GM18526 (cell line): ENCODE measurements around the gene ZNF770.

Source experiments
- POLR2A ChIP-seq: IDR thresholded peaks from 3 replicates; pipeline ENCODE4 v1.6.1; 2011; ENCODE audit not compliant: insufficient read length; ENCODE audit errors: extremely low read depth

The ZNF770 gene

DNA sequence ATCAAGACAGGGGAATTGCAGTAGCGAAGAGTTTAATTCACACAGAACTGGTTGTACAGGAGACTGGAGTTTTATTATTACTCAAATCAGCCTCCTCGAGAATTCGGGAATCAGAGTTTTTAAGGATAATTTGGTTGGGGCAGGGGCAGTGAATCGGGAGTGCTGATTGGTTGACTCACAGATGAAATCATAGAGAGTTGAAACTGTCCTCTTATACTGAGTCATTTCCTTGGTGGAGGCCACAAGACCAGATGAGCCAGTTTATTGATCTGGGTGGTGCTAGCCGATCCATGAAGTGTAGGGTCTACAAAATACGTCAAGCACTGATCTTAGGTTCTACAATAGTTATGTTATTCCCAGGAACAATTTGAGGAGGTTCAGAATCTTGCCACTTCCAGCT is 5.3 kb upstream of the ZNF770 start:
- no peak for TF ChIP-seq POLR2A

DNA sequence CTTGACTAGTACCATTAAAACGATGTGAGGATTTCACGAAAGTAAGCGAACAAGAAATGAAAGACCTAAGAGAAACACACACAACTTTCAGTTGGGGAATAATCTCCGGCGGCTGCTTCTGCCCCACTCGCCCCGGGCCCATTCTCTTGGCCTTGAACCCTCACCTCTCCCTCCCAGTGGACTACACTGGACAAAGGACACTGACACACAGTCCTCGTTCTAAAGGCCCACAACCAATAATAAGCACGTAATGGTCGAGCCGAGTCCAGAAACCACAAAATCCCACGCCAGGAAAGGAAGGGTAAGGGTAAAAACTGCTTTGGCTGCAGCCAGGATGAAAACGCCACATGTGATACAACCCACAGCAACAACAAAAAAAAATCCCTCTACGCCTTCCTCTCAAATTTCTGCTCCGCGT is 469 bp downstream of the ZNF770 start:
- no peak for TF ChIP-seq POLR2A

DNA sequence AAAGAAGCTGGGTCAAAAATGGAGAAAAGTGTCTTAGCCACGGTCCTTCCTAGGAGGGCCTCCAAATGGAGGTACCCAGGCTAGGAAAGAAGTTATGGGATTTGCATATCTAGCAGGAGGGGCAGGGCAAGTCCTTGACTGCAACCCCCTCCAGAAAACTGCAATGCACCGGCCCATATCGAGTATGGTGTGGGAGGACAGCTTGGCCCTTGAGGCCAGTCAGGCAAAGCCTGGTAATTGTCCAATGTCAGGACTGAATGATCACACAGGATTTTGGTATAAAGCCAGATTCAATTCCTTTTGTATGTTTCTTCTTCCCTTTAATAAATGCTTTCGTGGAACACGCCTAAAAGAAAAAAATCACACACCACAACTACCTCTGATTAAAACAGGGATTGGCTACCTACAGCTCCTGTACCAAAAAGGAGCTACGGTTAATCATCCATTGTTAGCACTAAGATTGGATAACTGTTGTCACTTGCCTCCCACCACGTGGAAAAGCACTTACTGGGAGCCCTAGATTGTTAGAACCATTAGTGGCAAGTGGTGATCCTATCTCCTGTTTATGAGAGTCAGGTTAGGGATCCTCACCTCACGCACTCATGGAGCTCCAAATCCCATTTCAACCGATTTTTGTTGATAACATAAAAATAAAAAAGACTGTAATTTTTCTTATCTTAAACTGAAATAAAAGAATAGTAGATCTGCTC is 1.2 kb downstream of the ZNF770 start:
- no peak for TF ChIP-seq POLR2A

DNA sequence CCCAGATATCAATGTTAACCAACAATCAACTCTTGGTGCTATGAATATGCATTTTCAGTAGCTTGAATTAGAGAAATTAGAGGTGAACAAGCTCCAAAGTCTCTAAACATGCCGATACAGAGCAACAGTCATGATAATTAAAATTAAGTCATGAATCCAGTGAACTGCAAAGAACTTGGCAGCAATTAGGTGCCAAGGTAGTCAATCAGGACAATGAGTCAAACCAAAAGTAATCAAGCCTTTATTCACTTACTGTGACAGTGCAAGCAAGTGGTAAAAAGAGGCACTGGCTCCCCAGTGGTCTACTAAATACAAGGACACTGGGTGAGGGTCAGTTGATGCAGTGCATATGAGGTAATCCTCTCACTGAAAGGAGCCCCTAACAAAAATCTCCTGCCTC is 1.8 kb downstream of the ZNF770 start:
- no peak for TF ChIP-seq POLR2A

DNA sequence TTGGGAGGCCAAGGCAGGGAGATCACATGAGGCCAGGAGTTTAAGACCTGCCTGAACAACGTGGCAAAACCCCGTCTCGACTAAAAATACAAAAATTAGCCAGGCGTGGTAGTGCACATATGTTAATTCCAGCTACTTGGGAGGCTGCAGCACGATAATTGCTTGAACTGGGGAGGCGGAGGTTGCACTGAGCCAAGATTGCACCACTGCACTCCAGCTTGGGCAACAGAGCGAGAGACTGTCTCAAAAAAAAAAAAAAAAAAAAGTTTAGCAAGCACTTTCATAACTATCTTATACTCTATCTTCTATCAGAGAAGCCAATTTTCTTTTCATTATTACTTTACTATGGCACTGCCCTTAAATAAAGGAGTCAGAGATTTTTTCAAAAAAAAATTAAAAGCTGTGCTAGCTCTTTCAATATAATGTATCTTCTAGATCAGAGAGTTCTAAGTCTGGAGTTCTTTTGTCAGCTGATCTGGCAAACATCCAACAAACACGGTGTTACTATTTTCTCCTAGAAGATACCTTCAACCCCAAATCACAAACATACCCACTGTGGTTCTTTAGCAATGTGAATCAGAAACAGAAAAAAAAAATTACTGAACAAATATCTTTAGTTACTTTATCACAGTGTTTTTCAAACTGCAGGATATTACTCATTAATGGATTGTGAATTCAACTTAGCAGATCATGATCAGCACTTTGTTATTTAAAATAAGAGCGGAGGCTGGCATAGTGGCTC is 3.0 kb downstream of the ZNF770 start:
- no peak for TF ChIP-seq POLR2A

DNA sequence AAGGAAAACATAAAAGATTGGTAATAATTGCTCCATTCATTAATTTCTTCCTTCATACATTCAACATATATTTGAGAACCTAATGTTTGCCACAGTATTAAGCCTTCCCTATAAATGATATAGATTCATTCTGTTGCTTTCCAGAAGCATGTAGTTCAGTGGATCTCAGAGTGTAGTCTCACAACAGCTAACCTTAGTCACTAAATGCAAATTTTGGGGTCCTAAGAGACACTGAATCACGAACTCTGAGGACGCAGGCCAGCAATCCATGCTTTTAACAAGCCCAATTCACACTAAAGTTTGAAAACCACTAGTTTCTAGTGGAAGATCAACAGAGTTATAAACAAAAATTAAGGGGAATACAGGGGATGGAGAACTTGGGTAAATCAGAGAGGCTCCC is 11.3 kb downstream of the ZNF770 start:
- TF ChIP-seq POLR2A, result no peak

DNA sequence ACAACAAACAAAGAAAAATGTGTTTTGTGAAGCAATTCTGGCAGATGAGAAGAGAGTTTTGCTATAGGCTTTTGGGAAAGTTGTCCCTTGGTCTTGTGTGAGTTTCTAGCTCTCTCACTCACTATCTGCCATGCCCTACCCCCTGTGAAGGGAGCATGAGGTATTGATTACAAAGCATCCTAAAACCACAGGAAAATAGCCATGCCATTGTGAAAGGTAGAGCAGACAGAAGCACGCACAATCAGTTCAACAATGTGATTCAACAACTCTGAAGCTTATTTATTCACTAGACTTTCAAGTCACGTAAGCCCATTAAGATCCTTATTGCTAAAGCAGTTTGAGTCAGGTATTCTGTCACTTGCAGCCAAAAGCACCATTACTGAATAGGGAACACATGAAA is 12.0 kb downstream of the ZNF770 start:
- TF ChIP-seq POLR2A, result no peak

DNA sequence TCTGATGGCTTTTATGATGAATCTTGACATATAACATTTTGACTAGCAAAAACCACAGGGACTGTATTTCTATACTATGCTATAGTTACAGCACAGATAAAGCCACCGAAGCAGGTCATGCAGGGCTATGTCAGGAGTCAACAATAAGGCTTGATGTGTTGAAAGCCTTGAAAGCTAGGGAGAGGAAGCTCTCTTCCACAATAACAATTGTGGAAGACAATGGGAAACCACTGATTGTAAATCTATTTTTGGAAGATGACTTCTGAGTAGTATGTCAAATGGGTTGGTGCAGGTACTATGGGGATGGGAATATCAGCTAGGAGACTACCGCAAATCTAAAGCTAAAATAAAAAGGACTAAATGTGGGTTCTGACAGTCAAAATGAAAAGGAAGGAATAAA is 14.6 kb downstream of the ZNF770 start:
- no peak for TF ChIP-seq POLR2A

DNA sequence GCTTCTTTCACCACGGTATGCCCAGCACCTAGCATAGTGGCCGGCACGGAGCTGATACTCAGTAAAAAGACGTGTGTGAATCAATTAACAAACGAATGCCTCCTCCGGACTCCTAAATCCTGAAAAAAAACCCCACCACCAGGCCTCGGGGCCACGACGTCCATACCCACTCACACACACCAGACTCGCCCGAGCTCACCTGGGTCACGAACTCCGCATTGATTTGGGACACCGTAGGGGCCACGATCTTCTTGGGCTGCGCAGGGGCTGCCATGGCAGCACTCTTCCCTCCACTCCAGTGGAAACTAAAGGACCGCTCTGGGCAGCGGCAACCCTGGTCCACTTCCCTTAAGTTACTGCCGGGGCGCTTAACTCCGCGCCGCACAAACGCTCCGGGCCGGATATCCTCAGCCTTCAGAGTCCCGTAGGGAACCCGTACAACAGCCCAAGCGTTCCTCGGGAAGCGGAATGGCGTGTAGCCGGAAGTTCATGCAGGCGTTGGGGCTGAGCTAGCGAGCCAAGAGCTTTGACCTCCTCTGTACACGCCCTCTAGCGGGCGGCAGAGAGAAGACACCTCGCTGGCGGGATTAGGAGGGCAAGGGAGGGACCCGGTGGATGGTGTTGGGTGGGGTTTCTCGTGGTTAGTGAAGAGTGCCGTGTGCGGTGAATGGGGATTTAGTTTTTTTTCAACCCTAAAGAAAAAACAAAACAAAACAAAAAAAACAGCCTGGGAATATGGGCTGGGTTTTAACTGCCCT is 18.6 kb downstream of the ZNF770 start, which contains the start of gene AQR:
Gene AQR, minus strand, starts transcription at position 403 of the 758 bp plus-strand sequence. Its CDS starts 129 bp downstream, at position 274.
- TF ChIP-seq POLR2A, result peak; percentile 88

DNA sequence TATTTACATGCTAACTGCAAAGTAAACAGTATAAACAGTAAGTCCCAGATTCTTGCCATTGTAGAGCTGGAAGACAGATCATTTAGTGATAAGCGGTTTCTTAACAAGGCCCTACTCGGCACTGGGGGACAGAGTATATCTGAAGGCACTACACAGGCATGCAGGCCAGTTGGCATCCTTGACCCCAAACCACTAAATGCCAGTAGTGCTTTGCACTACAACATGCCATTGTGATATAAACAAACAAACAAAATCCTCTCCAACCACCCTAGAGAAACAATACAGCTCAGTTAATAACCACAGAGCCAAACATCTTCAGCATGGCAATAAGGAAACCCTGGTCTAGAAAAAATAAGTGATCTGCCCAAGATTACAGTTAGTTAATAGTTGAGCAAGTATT is 23.8 kb downstream of the ZNF770 start:
- no peak for TF ChIP-seq POLR2A

DNA sequence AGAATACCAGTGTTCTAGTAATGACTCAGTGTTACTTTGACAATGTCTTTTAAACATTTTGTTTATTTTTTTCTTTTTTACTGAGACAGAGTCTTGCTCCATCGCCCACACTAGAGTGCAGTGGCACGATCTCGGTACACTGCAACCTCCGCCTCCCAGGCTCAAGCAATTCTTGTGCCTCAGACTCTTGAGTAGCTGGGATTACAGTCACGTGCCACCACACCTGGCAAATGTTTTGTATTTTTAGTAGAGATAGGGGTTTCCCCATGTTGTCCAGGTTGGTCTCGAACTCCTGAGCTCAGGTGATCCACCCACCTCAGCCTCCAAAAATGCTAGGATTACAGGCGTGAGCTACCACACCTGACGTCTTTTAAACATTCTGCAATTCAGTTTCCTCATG is 34.2 kb downstream of the ZNF770 start:
- TF ChIP-seq POLR2A, result no peak

DNA sequence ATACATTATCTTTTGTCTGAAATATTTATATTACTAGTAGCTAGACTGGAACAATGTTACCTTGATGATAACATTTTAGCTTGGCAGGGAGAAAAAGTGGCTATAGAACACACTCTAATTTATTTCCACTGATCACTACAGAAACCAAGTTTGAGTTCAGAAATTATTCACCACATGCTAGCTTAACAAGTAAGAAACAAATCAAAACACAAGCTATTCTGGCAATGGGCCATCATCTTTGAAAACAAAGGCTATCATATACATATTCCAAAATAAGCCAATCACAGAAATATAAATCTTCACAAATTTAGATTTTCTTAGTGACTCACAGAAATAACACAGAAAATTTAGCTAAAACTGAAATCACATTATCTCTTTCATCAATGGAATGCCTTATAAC is 35.6 kb downstream of the ZNF770 start:
- TF ChIP-seq POLR2A, result no peak

DNA sequence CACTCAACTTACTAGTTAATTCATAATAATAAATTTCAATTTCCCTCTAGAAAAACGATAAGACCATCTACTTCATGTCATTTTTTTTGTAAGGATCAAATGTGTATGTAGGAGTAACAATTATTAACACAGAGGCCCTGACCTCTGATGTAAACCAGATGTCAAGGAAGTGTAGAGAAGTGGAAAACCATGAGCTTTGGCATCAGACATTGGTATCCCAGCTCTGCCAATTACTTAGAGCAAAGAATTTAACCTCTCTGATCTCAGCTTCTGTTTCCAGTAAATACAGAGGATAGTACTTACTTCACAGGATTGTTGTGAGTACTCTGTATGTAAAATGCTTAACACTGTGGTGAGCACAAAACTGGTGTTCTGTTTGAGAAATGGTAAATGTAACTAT is 36.1 kb downstream of the ZNF770 start:
- TF ChIP-seq POLR2A, result no peak

DNA sequence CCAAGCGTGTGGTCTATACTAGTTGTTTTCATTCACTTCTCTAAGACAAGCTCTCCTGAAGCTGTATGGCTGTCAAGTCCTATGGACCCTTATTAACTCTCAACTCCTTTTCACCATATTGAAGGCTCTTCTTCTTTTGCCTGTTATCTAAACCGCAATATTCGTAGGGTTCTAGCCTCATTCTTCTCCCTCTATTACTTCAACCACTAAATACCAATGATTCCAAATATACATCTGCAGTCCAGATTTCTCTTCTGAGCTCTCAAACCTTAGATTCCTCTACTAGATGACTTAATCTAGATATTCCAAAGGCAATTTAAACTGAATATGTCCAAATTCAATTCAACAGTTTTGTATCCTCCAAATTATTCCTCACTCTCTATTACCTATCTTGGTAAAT is 43.2 kb downstream of the ZNF770 start:
- TF ChIP-seq POLR2A, result no peak

DNA sequence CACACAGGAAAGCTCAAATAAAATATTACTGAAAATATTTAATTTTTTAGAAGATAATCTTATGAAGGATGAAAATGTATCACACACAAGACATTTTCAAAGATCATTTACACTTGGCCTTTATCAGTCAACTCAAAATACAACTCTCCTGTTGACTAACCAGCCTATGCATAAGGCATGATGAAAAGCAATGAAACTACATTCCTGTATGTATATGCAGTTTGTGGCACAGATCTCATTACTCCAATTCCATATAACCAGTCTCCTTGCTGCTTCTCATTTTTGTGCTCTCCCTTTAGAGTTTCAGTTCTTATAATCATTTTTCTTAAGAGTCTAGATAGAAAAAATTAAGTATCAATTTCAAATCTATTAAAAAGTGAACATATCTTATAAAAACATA is 44.4 kb downstream of the ZNF770 start:
- TF ChIP-seq POLR2A, result no peak

DNA sequence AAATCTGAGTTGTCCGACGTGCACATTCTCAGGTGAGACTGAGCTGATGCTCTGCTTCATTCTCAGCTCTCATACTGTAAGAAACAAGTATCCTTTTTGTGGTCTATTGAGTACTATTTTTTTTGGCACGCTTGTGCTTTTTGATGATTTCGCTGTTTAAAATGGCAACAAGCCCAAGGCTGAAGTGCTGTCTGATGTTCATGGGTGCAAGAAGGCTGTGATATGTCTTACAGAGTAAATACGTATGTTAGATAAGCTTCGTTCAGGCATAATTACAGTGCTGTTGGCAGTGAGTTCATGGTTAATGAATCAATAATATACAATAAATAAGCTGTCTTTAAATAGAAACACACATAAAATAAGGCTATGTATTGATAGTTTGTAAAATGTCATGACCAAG is 45.7 kb downstream of the ZNF770 start:
- TF ChIP-seq POLR2A, result no peak
